Endothelial cell of umbilical vein (primary cell): ENCODE results near the gene SORCS2. TPM values are rescaled to one million over a fixed set of nuclear protein-coding genes. Genes with fewer than 3 reads are reported as not detected.

Experiments used
- BruUV-seq: library from RNA; stranded (reverse); fragments of 400-500 nt; replicated peaks from 2 replicates; lab custom pipeline; 2021; lab: Mats Ljungman, UMichigan
- CTCF ChIA-PET: fragments of 300-600, 350-600 bp; sonication (Branson Sonifier 250); formaldehyde crosslinking; loops from one replicate; lab custom pipeline; 2021; ENCODE audit warnings: antibody characterized with exemption, inconsistent platforms; lab: Charles Lee
- POLR2A ChIA-PET: fragments of 300-600, 350-600 bp; sonication (Branson Sonifier 250); formaldehyde crosslinking; loops from one replicate; lab custom pipeline; 2021; ENCODE audit warnings: antibody characterized with exemption, inconsistent platforms; lab: Charles Lee
- DNase-seq: peaks from one replicate; pipeline ENCODE4 v3.0.0-alpha.2; 2011; ENCODE audit warnings: low read depth, low spot score
- FAIRE-seq: peaks from 2 replicates; lab custom pipeline; 2011; peaks lifted over from hg19 to GRCh38; lab: Jason Lieb, UNC
- H2AFZ ChIP-seq: 2 replicates; pipeline ENCODE4 v1.6.0; 2012; ENCODE audit warnings: low read depth, low read length, control low read depth, inconsistent platforms
- H3K27ac ChIP-seq: 2 replicates; pipeline ENCODE4 v1.5.1; 2011; ENCODE audit warnings: low read depth, mild to moderate bottlenecking, control low read depth, low read length, moderate library complexity; ENCODE audit not compliant: insufficient read depth
- H3K27me3 ChIP-seq, 2 experiments: 2 replicates each; pipeline versions ENCODE4 v1.6.0 to v1.6.1; 2011; ENCODE audit warnings: low read length in 2 of 2, mixed read lengths in 1 of 2; ENCODE audit not compliant: control insufficient read depth in 2 of 2, insufficient read depth in 2 of 2
- H3K36me3 ChIP-seq, 2 experiments: 2 replicates in 1 of 2; 3 replicates in 1 of 2; pipeline ENCODE4 v1.5.1; 2011; ENCODE audit warnings: low read length in 2 of 2, mild to moderate bottlenecking in 1 of 2, moderate library complexity in 1 of 2; ENCODE audit not compliant: control insufficient read depth in 2 of 2, insufficient read depth in 2 of 2; ENCODE audit errors: extremely low read depth in 1 of 2
- H3K4me1 ChIP-seq: 3 replicates; pipeline ENCODE4 v1.5.1; 2011; ENCODE audit warnings: mild to moderate bottlenecking, low read length; ENCODE audit not compliant: control insufficient read depth, insufficient read depth; ENCODE audit errors: extremely low read depth
- H3K4me2 ChIP-seq: 2 replicates; pipeline ENCODE4 v1.6.1; 2011; ENCODE audit warnings: low read length, control low read depth, mixed read lengths; ENCODE audit not compliant: insufficient read depth
- H3K4me3 ChIP-seq, 3 experiments: fragments of 200-600 bp in 1 of 3; sonication (generic), shearing (Covaris generic) in 1 of 3; replicated peaks in 1 of 3; 2 replicates each; pipeline ENCODE4 v1.5.1; 2011 to 2016; ENCODE audit warnings: control low read depth in 3 of 3, low read length in 3 of 3, mild to moderate bottlenecking in 2 of 3, inconsistent platforms in 1 of 3, low read depth in 1 of 3, moderate library complexity in 1 of 3; ENCODE audit not compliant: insufficient read depth in 1 of 3
- H3K79me2 ChIP-seq: 2 replicates; pipeline ENCODE4 v1.6.0; 2012; ENCODE audit warnings: low read length, inconsistent platforms; ENCODE audit not compliant: control insufficient read depth, insufficient read depth
- H3K9ac ChIP-seq: replicated peaks from 2 replicates; pipeline ENCODE3; 2011; ENCODE audit warnings: low read length, control low read depth; ENCODE audit not compliant: insufficient read depth; ENCODE audit errors: extremely low read depth
- H3K9me1 ChIP-seq: replicated peaks from 3 replicates; pipeline ENCODE4 v1.6.0; 2011; ENCODE audit warnings: mild to moderate bottlenecking, low read length; ENCODE audit not compliant: control insufficient read depth, insufficient read depth; ENCODE audit errors: extremely low read depth
- H3K9me3 ChIP-seq: replicated peaks from 2 replicates; pipeline ENCODE4 v1.5.1; 2012; ENCODE audit warnings: low read length, inconsistent platforms; ENCODE audit not compliant: control insufficient read depth, insufficient read depth
- H4K20me1 ChIP-seq: replicated peaks from 2 replicates; pipeline ENCODE3; 2011; ENCODE audit warnings: mild to moderate bottlenecking, low read length; ENCODE audit not compliant: control insufficient read depth, insufficient read depth; ENCODE audit errors: extremely low read depth
- CTCF ChIP-seq, 2 donors: IDR thresholded peaks; 1 replicate in 1 of 2; 2 replicates in 1 of 2; pipeline ENCODE4 v1.5.1; 2011; ENCODE audit warnings: low read length in 2 of 2, mild to moderate bottlenecking in 2 of 2, moderate library complexity in 2 of 2, control low read depth in 1 of 2, inconsistent platforms in 1 of 2, low read depth in 1 of 2; ENCODE audit not compliant: insufficient read depth in 1 of 2; ENCODE audit errors: extremely low read depth in 1 of 2
- EZH2 ChIP-seq: IDR thresholded peaks from 2 replicates; pipeline ENCODE4 v1.6.1; 2012; ENCODE audit warnings: borderline replicate concordance, low read depth, mild to moderate bottlenecking, moderate library complexity, low read length, inconsistent platforms; ENCODE audit not compliant: severe bottlenecking
- FOS ChIP-seq: IDR thresholded peaks from 2 replicates; pipeline ENCODE4 v1.6.1; 2011; ENCODE audit warnings: mild to moderate bottlenecking, low read length, moderate library complexity, borderline replicate concordance; ENCODE audit not compliant: insufficient read depth
- GATA2 ChIP-seq: IDR thresholded peaks from 2 replicates; pipeline ENCODE4 v1.7.0; 2011; ENCODE audit warnings: low read depth, mild to moderate bottlenecking, moderate library complexity, mixed read lengths, low read length; ENCODE audit not compliant: insufficient read length, insufficient read depth
- JUN ChIP-seq: IDR thresholded peaks from 2 replicates; pipeline ENCODE4 v1.6.1; 2011; ENCODE audit warnings: borderline replicate concordance, low read depth; ENCODE audit not compliant: insufficient read length, insufficient read depth
- MAX ChIP-seq: IDR thresholded peaks from 2 replicates; pipeline ENCODE4 v1.6.1; 2011; ENCODE audit not compliant: insufficient read depth, insufficient read length
- MYC ChIP-seq: IDR thresholded peaks from one replicate; pipeline ENCODE4 v1.6.1; 2011; ENCODE audit warnings: mild to moderate bottlenecking, low read depth, low read length
- POLR2A ChIP-seq: IDR thresholded peaks from 2 replicates; pipeline ENCODE4 v1.6.1; 2012; ENCODE audit warnings: low read depth, mild to moderate bottlenecking, control low read depth, low read length
- POLR2AphosphoS5 ChIP-seq: IDR thresholded peaks from 2 replicates; pipeline ENCODE4 v1.6.1; 2012; ENCODE audit warnings: low read depth, mild to moderate bottlenecking, control low read depth, low read length, moderate library complexity; ENCODE audit not compliant: insufficient read depth
- dilution Hi-C: fragments of 300-500 bp; cut with MboI; formaldehyde crosslinking; loops from one replicate; pipeline ENCODE4 v1.15.0; 2019; ENCODE audit warnings: low sequenced_read_pairs; ENCODE audit not compliant: extremely low pct_ligation_motif_present
- intact Hi-C: fragments of 100-400 bp; cut with micrococcal nuclease; formaldehyde crosslinking; loops from one replicate; pipeline ENCODE4 v1.10.0; 2022
- polyA plus RNA-seq, 4 experiments: library from polyadenylated mRNA; depleted of rRNA in 3 of 4; stranded (reverse) in 3 of 4; unstranded in 1 of 4; fragments of >200 nt; gene quantifications; 2 replicates each; pipeline versions ENCODE4 v1.2.1 to v1.2.3, GENCODE V29; 2011 to 2012; ENCODE audit warnings: missing spikeins in 1 of 4
- total RNA-seq: library from RNA; stranded (reverse); gene quantifications from 2 replicates; pipeline ENCODE4 v1.2.3, GENCODE V29; 2021

The SORCS2 gene
- total and polyA plus RNA-seq, 2 donors (not counting 3 experiments of a cell fraction or from before 2014, with no cell fraction given) = not detected

- BruUV-seq = no TSS peak
- no peaks in the 10 kb centered on the region for H3K36me3 ChIP-seq
- H3K9me3 ChIP-seq = no peaks in the 10 kb centered on the region
- DNase-seq (no peak), FAIRE-seq (no peak)
- H4K20me1 ChIP-seq = no peaks in the 10 kb centered on the region
- ChIA-PET CTCF (interaction anchor here (1.5 kb wide), 1 partner anchor 422 kb away, joined by 3 read pairs; no protein-coding TSS in a partner anchor), POLR2A (no interaction called here)
- no peaks in the 10 kb centered on the region for H3K4me1 ChIP-seq
- H3K4me3 ChIP-seq = no peak overlapping the region
- H3K9me1 ChIP-seq = no peaks in the 10 kb centered on the region
- intact Hi-C loops (loop anchor here (5.0 kb wide), 1 partner anchor 1401 kb away; no protein-coding TSS in a partner anchor), dilution Hi-C loops (no loop called here)
- no peaks in the 10 kb centered on the region for H3K79me2 ChIP-seq
- no peak overlapping the region for H2AFZ ChIP-seq
- no peaks in the 10 kb centered on the region for H3K27me3 ChIP-seq
- H3K27ac ChIP-seq = no peak overlapping the region
- H3K4me2 ChIP-seq = no peak overlapping the region
- H3K9ac ChIP-seq = no peak overlapping the region
- TF ChIP-seq JUN (no peak), MYC (no peak), EZH2 (no peak), FOS (no peak), CTCF (IDR thresholded peaks at IDR 0.05; ENCODE audit: extremely low read depth in 1 of 2, insufficient read depth in 1 of 2, low read depth in 1 of 2, low read length in 2 of 2) (no peak), POLR2A (no peak), POLR2AphosphoS5 (no peak), GATA2 (no peak), MAX (no peak)
These were observed 106.3 kb downstream of the SORCS2 start for GRCh38 chr4:7298619-7299009.
